Naive B cell (primary cell): ENCODE measurements around the gene STARD10. TPM values are rescaled to one million over a fixed set of nuclear protein-coding genes. Genes with fewer than 3 reads are reported as not detected.
"Not testable (repeated sequence)": the region's sequence is repeated elsewhere in the genome, so short reads cannot be mapped to it uniquely, and the experiment has no call there.

ENCODE experiments used
- ATAC-seq, 2 donors: fragments of 150-1000 bp; cut with Tn5 transposase; 2 replicates each; pipeline ENCODE4 v1.10.0; 2021; ENCODE audit warnings: low read depth in 2 of 2, mild to moderate bottlenecking in 2 of 2, moderate library complexity in 2 of 2
- DNase-seq: peaks from one replicate; pipeline ENCODE4 v3.0.0; 2022
- H3K27ac Mint-ChIP-seq, 6 donors: one replicate each; pipeline ENCODE4 v1.8.0; 2020 to 2022; ENCODE audit warnings: mild to moderate bottlenecking in 6 of 6, mixed read lengths in 6 of 6, moderate library complexity in 5 of 6, inconsistent platforms in 2 of 6
- H3K27me3 Mint-ChIP-seq, 3 donors: one replicate each; pipeline ENCODE4 v1.8.0; 2021 to 2022; ENCODE audit warnings: mixed read lengths in 3 of 3, mild to moderate bottlenecking in 1 of 3
- H3K36me3 Mint-ChIP-seq, 2 donors: one replicate each; pipeline ENCODE4 v1.8.0; 2020 to 2022; ENCODE audit warnings: mixed read lengths in 2 of 2, inconsistent platforms in 1 of 2, mild to moderate bottlenecking in 1 of 2
- H3K4me1 Mint-ChIP-seq, 3 donors: one replicate each; pipeline ENCODE4 v1.8.0; 2020 to 2022; ENCODE audit warnings: mixed read lengths in 3 of 3, inconsistent platforms in 1 of 3, mild to moderate bottlenecking in 1 of 3, moderate library complexity in 1 of 3
- H3K4me3 Mint-ChIP-seq, 8 donors: one replicate each; pipeline ENCODE4 v1.8.0; 2020 to 2022; ENCODE audit warnings: mild to moderate bottlenecking in 8 of 8, mixed read lengths in 8 of 8, moderate library complexity in 8 of 8, inconsistent platforms in 2 of 8
- H3K9me3 Mint-ChIP-seq, 7 donors: one replicate each; pipeline ENCODE4 v1.8.0; 2020 to 2022; ENCODE audit warnings: mixed read lengths in 7 of 7, mild to moderate bottlenecking in 5 of 7, inconsistent platforms in 2 of 7, moderate library complexity in 1 of 7
- polyA plus RNA-seq, 6 donors: library from polyadenylated mRNA; unstranded; fragments of 300-500 nt; fragmentation: Illumina TruSeq; gene quantifications; one replicate each; pipeline ENCODE4 v1.2.3, GENCODE V29; 2021; ENCODE audit warnings: low read depth in 6 of 6

Gene STARD10
- polyA plus RNA-seq, 6 donors from 2014 or later = 24.3 to 39.2 (median 30.7) TPM

DNA sequence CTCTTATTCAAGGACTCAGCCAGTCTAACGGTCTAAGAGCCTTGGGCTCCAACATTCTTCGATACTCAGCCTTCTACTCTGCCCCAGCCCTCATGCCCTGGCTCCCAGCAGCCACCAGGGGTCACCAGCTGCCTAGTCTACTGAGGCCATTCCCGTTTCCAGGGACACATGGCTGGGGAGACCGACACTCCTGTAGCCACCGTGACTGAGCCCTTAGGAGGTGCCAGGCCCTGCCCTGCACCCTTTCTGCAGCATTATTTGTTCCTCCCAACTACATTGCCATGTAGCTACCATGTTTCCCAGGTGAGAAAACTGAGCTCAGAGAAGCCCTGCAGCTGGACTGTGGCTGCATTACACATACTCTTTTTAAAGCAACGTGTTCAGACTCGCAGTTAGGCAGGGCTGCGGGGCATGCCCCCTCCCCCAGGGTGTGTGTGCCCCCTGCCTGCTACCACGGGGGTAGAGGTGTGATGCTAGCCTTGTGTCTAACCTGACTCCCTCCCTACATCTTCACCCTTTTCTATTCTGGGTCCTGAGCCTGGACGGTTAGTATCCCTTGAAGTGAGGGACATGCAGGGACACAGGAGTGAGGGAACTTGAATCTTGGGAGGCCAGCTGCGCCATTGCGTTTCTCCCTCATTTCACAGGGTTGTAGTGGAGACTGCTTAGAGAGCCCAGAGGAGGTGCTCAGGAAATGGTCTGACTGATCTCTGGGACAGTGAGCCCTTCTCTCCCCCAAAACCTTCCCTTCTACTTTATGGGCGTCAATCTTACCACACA is 37.9 kb upstream of the STARD10 start:
- Mint-ChIP-seq H3K9me3 (no peaks in the 10 kb centered on the region), H3K27ac (peak overlapping the region in 4 of 6 donors; percentile 64 to 92 (median 80)), H3K4me3 (no peak overlapping the region), H3K27me3 (no peaks in the 10 kb centered on the region), H3K36me3 (peaks cover 0 to 5% of the 10 kb centered on the region in 2 donors), H3K4me1 (peaks cover 36 to 47% (median 45%) of the 10 kb centered on the region in 3 donors)
- DNase-seq (no peak), ATAC-seq (peak; percentile 65 to 69)

DNA sequence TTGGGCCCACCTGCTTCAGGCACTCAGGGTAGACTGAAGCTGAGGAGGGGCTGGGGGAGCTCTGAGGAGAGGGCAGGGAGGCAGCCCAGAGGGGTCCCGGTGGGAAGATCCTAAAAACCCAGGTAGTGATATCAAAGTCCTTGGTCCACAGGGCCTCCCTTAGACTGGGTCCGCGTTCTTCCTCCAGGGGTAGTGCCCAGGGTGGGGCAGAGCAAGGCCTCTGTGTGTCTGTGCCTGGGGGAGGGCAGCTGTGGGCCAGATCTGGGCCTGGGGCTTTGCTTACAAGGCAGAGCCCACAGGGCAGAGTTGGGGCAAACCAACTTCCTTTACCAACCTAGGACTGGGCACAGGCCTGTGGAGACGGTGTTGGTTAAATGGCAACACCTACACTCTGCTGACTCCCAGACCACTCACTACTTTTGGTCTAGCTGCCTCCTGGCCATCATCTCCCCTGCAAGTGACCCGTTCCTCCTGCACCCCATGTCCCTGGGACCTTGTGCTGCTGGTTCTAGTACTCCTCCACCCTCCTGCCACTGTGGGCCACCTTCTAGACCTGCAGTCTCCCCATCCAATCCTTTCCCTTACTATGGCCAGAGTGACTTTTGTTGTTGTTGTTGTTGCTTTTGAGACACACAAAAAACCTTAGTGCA is 36.2 kb upstream of the STARD10 start:
- H3K36me3 Mint-ChIP-seq = peaks cover 0 to 5% of the 10 kb centered on the region in 2 donors
- DNase-seq = no peak
- H3K27me3 Mint-ChIP-seq = no peaks in the 10 kb centered on the region
- peaks cover 37 to 47% (median 42%) of the 10 kb centered on the region in 3 donors for H3K4me1 Mint-ChIP-seq
- peak overlapping the region; percentile 15 to 93 (median 90) for H3K27ac Mint-ChIP-seq
- no peak overlapping the region for H3K4me3 Mint-ChIP-seq
- no peak for ATAC-seq
- H3K9me3 Mint-ChIP-seq = no peaks in the 10 kb centered on the region

DNA sequence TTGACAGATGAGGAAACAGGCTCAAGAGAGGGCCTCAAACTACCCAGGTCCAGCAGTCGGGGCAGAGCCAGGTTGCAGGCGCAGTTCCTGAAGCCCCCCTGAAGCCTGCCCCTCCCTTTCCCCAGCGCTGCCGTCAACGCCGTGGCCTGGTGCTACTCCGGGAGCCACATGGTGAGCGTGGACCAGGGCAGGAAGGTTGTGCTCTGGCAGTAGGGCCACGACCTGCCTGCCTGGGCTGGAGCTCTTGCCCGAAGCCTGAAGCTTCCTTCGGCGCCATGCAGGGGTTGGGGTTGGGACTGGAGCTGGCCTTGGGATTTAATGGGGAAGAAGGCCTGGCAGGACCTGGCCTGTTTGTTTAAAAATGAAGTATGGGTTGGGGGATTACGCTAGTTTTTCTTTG is 35.3 kb upstream of the STARD10 start:
- DNase-seq (no peak), ATAC-seq (no peak)
- H3K9me3 Mint-ChIP-seq = no peaks in the 10 kb centered on the region
- no peaks in the 10 kb centered on the region for H3K27me3 Mint-ChIP-seq
- H3K27ac Mint-ChIP-seq = peak overlapping the region in 5 of 6 donors; percentile 90 to 93 (median 92)
- H3K4me3 Mint-ChIP-seq = peak overlapping the region in 1 of 8 donors; percentile 39
- peaks cover 0 to 5% of the 10 kb centered on the region in 2 donors for H3K36me3 Mint-ChIP-seq
- H3K4me1 Mint-ChIP-seq = peaks cover 43 to 53% (median 46%) of the 10 kb centered on the region in 3 donors

DNA sequence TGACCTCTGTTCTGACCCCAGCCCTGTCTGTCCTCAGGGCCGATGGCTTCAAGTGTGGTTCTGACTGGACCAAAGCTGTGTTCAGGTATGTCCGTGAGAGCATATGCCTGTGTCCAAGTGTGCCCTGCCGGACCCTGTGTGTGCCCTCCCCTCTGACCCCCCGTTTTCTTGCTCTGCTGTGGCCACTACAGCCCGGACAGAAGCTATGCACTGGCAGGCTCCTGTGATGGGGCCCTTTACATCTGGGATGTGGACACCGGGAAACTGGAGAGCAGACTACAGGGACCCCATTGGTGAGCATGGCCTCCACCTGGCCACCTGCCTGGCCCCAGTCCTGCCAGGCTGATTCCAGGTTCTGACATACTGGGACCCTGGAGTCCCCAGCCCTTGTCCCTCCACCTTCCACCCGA is 34.9 kb upstream of the STARD10 start:
- Mint-ChIP-seq H3K4me3 (peak overlapping the region in 1 of 8 donors; percentile 39), H3K4me1 (peaks cover 44 to 57% (median 51%) of the 10 kb centered on the region in 3 donors), H3K27me3 (no peaks in the 10 kb centered on the region), H3K27ac (peak overlapping the region in 5 of 6 donors; percentile 76 to 92 (median 90)), H3K36me3 (peaks cover 0 to 5% of the 10 kb centered on the region in 2 donors), H3K9me3 (no peaks in the 10 kb centered on the region)
- DNase-seq (no peak), ATAC-seq (no peak)

DNA sequence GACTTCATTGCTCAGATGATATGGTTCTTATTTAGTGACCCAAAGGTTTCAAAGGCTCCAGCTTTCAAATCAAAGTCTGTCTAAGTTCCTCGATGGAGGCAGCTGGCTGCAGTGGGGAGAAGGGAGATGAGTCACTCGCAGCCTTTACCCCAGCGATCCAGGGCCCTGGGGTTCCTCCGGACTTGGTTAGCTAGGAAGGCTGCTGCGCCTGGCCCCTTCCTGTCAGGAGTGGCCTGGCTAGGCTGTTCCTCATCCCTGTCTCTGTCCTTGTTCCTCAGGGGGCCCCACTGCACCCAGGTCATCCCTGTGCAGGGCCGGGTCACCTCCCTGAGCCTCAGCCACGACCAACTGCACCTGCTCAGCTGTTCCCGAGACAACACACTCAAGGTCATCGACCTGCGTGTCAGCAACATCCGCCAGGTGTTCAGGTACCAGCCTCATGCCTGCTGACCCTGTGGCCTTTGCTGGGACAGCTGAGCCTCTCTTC is 34.3 kb upstream of the STARD10 start:
- peak overlapping the region; percentile 61 to 92 (median 85) for H3K27ac Mint-ChIP-seq
- ATAC-seq (no peak), DNase-seq (no peak)
- peak overlapping the region in 2 of 8 donors; percentile 9 to 49 for H3K4me3 Mint-ChIP-seq
- no peaks in the 10 kb centered on the region for H3K27me3 Mint-ChIP-seq
- H3K9me3 Mint-ChIP-seq = no peaks in the 10 kb centered on the region
- H3K36me3 Mint-ChIP-seq = peaks cover 0 to 5% of the 10 kb centered on the region in 2 donors
- peaks cover 49 to 62% (median 56%) of the 10 kb centered on the region in 3 donors for H3K4me1 Mint-ChIP-seq

DNA sequence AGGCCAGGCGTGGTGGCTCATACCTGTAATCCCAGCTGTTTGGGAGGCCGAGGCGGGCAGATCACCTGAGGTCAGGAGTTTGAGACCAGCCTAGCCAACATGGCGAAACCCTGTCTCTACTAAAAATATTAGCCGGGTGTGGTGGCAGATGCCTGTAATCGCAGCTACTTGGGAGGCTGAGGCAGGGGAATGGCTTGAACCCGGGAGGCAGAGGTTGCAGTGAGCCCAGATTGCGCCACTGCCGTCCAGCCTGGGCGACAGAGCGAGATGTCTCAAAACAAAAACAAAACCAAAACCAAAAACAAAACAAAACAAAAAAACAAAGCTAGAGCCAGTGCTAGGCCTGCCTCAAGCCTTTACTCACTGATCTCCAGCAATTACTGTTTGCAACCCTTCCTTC is 33.8 kb upstream of the STARD10 start:
- peaks cover 54 to 65% (median 61%) of the 10 kb centered on the region in 3 donors for H3K4me1 Mint-ChIP-seq
- H3K27ac Mint-ChIP-seq = peak overlapping the region; percentile 61 to 92 (median 89)
- DNase-seq, H3K27me3 Mint-ChIP-seq, H3K36me3 Mint-ChIP-seq, H3K9me3 Mint-ChIP-seq: not testable (repeated sequence)
- ATAC-seq = peak; percentile 38 to 43
- peak overlapping the region in 2 of 8 donors; percentile 9 to 28 for H3K4me3 Mint-ChIP-seq

DNA sequence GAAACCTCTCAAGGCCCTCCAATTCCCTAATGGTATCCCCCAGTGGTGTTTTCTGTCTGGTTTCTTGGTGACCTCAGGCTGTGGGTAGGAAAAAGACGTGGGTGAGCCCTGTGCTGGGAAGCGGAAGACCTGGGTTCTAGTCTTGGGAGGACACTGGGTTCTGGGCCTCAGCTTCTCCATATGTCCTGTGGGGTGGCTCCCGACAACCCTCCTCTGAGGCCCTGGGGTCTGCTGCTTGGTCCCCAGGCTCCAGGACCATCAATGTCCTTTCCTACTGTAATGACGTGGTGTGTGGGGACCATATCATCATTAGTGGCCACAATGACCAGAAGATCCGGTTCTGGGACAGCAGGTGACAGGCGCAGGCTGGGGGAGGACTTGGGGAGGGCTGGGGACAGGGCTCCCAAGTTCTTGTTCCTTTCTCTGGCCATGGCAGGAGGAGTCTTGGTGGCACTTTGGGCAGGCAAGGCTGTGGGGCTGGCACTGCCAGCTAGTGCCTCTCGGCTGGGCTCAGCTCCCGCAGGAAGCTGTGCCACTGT is 33.2 kb upstream of the STARD10 start:
- peaks cover 0 to 5% of the 10 kb centered on the region in 2 donors for H3K36me3 Mint-ChIP-seq
- no peak for ATAC-seq
- H3K4me3 Mint-ChIP-seq = peak overlapping the region in 3 of 8 donors; percentile 28 to 42 (median 36)
- H3K9me3 Mint-ChIP-seq = no peaks in the 10 kb centered on the region
- no peaks in the 10 kb centered on the region for H3K27me3 Mint-ChIP-seq
- DNase-seq = no peak
- peak overlapping the region; percentile 33 to 92 (median 72) for H3K27ac Mint-ChIP-seq
- peaks cover 53 to 64% (median 59%) of the 10 kb centered on the region in 3 donors for H3K4me1 Mint-ChIP-seq

DNA sequence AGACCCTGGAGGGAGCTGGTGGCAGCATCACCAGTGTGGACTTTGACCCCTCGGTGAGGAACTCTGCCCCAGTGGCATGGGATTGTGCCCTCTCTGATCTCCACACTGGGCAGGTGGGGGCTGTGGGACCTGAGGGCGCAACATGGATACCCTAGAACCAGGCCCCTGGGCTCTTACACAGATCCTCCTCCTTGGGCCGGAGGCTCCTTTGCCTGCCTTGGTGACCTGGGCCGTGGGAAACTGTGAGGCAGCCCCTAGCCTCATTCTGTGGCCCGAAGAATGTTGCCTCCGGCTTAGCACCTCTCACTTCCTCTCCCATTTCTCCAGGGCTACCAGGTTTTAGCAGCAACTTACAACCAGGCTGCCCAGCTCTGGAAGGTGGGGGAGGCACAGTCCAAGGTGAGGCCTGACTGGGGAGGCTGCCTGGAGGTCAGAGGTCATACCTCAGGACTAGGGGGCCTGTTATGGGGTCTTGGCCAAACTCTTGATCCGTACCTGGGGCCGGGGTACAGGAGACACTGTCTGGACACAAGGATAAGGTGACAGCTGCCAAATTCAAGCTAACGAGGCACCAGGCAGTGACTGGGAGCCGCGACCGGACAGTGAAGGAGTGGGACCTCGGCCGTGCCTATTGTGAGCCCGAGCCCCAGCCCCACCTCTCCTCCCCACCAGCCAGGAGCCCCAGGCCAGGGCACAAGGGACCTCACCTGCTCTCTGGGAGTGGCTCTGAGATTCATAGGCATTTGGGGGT is 32.5 kb upstream of the STARD10 start:
- H3K4me1 Mint-ChIP-seq = peaks cover 46 to 57% (median 53%) of the 10 kb centered on the region in 3 donors
- H3K9me3 Mint-ChIP-seq = no peaks in the 10 kb centered on the region
- peak overlapping the region in 4 of 6 donors; percentile 11 to 99 (median 86) for H3K27ac Mint-ChIP-seq
- ATAC-seq (no peak), DNase-seq (no peak)
- no peaks in the 10 kb centered on the region for H3K27me3 Mint-ChIP-seq
- peak overlapping the region in 1 of 8 donors; percentile 36 for H3K4me3 Mint-ChIP-seq
- H3K36me3 Mint-ChIP-seq = peaks cover 0 to 5% of the 10 kb centered on the region in 2 donors

DNA sequence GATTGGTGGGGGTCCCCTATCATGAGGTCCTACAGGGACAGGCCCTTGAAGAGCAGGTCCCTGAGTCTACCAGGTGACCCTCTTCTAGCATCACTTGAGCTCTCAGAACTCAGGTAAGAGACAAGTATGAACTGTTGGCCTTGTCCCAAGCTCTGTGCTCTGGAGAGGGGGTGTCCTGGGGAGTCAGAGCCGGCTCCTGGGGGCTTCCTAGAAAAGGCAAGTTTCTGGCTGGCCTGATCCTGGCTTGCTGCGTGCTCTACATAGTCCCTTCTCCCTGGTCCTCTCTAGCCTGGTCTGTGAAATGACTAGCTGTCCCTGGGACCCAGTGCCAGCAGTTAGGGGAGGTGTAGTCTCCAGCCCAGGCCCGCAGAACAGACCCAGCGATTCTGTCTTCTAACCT is 31.8 kb upstream of the STARD10 start:
- Mint-ChIP-seq H3K27ac (peak overlapping the region; percentile 57 to 99 (median 88)), H3K4me1 (peaks cover 49 to 59% (median 55%) of the 10 kb centered on the region in 3 donors), H3K4me3 (peak overlapping the region in 1 of 8 donors; percentile 54), H3K36me3 (peaks cover 0 to 5% of the 10 kb centered on the region in 2 donors), H3K9me3 (no peaks in the 10 kb centered on the region), H3K27me3 (no peaks in the 10 kb centered on the region)
- ATAC-seq (no peak), DNase-seq (no peak)

DNA sequence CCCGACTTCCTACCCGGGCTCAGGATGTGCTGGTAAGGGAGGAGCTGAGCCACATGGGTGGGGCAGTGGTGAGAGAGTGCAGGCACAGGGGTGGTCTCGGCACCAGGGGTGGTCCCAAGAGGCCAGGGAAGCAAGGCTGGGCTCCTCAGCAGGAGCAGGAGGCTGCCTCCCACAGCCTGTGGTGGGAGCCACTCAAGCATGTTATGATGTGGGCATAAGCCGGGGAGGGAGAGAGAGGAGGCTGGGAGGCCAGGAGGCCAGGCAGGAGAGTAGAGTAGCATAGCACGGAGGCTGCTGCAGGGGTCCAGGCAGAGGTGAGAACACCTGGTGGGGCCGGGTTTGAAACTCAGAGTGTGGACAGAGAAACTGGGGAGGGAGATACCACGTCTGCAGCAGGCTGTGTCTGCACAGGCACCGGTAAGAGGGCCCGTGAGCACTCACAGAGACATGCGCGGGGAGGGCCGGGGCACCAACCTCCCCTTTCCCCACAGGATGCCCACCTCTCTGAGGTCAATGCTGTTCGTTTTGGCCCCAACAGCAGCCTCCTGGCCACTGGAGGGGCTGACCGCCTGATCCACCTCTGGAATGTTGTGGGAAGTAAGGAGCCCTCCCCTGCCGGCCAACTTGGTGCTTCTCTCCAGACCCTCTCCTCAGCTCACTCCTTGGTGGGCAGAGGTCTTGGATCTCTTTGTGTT is 31.1 kb upstream of the STARD10 start:
- no peaks in the 10 kb centered on the region for H3K9me3 Mint-ChIP-seq
- peaks cover 50 to 60% (median 55%) of the 10 kb centered on the region in 3 donors for H3K4me1 Mint-ChIP-seq
- DNase-seq (no peak), ATAC-seq (no peak)
- peak overlapping the region; percentile 88 to 99 (median 92) for H3K27ac Mint-ChIP-seq
- peak overlapping the region in 2 of 8 donors; percentile 32 to 54 for H3K4me3 Mint-ChIP-seq
- H3K27me3 Mint-ChIP-seq = no peaks in the 10 kb centered on the region
- H3K36me3 Mint-ChIP-seq = no peaks in the 10 kb centered on the region

DNA sequence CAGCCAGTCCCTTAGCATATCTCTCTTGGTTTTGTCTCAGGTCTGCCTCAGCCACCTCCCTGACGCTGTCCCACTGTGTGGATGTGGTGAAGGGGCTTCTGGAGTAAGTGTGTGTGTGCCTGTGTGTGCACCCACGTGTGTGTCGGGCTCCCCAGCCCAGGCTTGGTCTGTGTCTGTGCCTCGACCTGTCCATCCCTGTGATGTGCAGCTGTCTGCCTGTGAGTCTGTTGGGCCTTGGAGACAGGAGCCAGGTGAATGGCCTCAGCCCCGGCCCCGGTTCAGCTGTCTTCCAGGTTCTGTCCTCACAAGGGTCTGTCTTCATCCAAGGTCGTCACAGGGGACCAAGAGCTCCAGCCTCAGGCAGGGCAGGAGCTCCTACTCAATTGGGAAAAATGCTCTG is 30.2 kb upstream of the STARD10 start:
- Mint-ChIP-seq H3K27me3 (no peaks in the 10 kb centered on the region), H3K4me1 (peaks cover 46 to 55% (median 49%) of the 10 kb centered on the region in 3 donors), H3K4me3 (peak overlapping the region in 1 of 8 donors; percentile 12), H3K27ac (peak overlapping the region; percentile 92 to 100 (median 98)), H3K36me3 (peaks cover 4 to 5% of the 10 kb centered on the region in 2 donors), H3K9me3 (no peaks in the 10 kb centered on the region)
- ATAC-seq (no peak), DNase-seq (no peak)

DNA sequence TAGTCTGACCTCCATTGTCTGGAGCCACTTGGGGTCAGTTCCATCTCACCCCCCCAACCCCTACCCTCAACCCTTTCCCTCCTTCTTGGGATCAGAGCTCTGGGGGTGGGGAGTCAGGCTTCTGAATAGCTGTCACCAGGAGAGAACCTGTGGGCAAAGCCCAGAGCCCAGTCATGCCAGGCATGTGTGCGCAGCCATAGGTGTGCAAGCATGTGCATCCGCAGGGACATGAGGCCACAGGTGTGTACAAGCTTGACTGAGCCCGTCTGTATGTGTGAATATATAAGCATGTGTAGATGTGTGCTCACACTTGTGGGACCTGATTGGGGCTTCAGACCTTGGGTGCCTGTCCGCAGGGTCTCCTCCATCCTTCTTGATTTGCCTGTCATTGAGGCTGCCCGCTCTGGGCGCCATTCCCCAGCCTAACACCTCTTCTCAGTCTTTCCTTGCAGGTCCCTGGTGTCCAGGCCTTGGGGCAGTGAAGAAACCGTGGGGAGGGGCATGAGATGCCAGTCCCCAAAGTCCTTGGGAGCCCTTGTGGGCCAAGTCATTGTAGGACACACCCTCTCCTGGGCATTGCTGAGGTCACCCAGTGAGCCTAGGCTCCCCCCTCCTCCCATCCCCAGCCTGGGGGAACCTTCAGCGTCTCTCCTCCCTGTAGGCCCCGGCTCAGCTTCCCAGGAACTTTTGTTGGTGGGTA is 29.4 kb upstream of the STARD10 start:
- no peaks in the 10 kb centered on the region for H3K9me3 Mint-ChIP-seq
- H3K4me1 Mint-ChIP-seq = peaks cover 45 to 61% (median 48%) of the 10 kb centered on the region in 3 donors
- H3K4me3 Mint-ChIP-seq = peak overlapping the region in 7 of 8 donors; percentile 22 to 64 (median 41)
- no peaks in the 10 kb centered on the region for H3K27me3 Mint-ChIP-seq
- ATAC-seq (peak in 1 of 2 donors; percentile 6), DNase-seq (no peak)
- peaks cover 11 to 12% of the 10 kb centered on the region in 2 donors for H3K36me3 Mint-ChIP-seq
- peak overlapping the region; percentile 92 to 100 (median 98) for H3K27ac Mint-ChIP-seq
